Gastrocnemius medialis (tissue), 4 donors: ENCODE data around the gene BTG4. TPM values are rescaled to one million over a fixed set of nuclear protein-coding genes. Genes with fewer than 3 reads are reported as not detected.

ENCODE experiments used
- ATAC-seq, 2 donors: fragments of 150-250 bp; one replicate each; pipeline ENCODE4 v1.9.1; 2016
- DNase-seq, 2 donors: peaks; one replicate each; pipeline ENCODE4 v3.0.0-alpha.2; 2019
- H3K27ac ChIP-seq, 4 donors: fragments of 200-600 bp; sonication (generic); 1 replicate in 1 of 4; 2 replicates in 3 of 4; pipeline ENCODE4 v1.5.1; 2016 to 2018; ENCODE audit warnings: mild to moderate bottlenecking in 2 of 4, moderate library complexity in 1 of 4
- H3K27me3 ChIP-seq, 3 donors: fragments of 200-600 bp; sonication (generic) in 2 of 3; 1 replicate in 1 of 3; 2 replicates in 2 of 3; pipeline versions ENCODE4 v1.5.1 to v1.6.0; 2016 to 2019; ENCODE audit warnings: mild to moderate bottlenecking in 1 of 3, moderate library complexity in 1 of 3
- H3K36me3 ChIP-seq, 2 donors: fragments of 200-600 bp; sonication (generic) in 1 of 2; one replicate each; pipeline ENCODE4 v1.5.1; 2017 to 2018
- H3K4me1 ChIP-seq, 2 donors: fragments of 200-600 bp; sonication (generic) in 1 of 2; one replicate each; pipeline ENCODE4 v1.5.1; 2016 to 2017; ENCODE audit warnings: mild to moderate bottlenecking in 2 of 2
- H3K4me3 ChIP-seq, 4 donors: fragments of 200-600 bp; sonication (generic) in 3 of 4; 1 replicate in 1 of 4; 2 replicates in 3 of 4; pipeline ENCODE4 v1.5.1; 2016 to 2019; ENCODE audit warnings: mild to moderate bottlenecking in 2 of 4
- H3K9me3 ChIP-seq, 3 donors: fragments of 200-600 bp; sonication (generic) in 2 of 3; 1 replicate in 1 of 3; 2 replicates in 2 of 3; pipeline ENCODE4 v1.5.1; 2016 to 2019
- POLR2A ChIP-seq, 2 donors: fragments of 450-650 bp; IDR thresholded peaks; one replicate each; pipeline ENCODE4 v1.6.1; 2017; ENCODE audit warnings: antibody characterized with exemption in 2 of 2, mild to moderate bottlenecking in 2 of 2, moderate library complexity in 2 of 2
- in situ Hi-C, 4 donors: fragments of 200-750 bp; cut with MboI; loops; one replicate each; pipeline versions ENCODE4 v1.15.0 to v1.8.0; 2017; ENCODE audit warnings: low sequenced_read_pairs in 4 of 4
- intact Hi-C: fragments of 100-400 bp; cut with DNase I; formaldehyde crosslinking; loops from one replicate; pipeline ENCODE4 v1.15.1; 2023; ENCODE audit warnings: low total_unique reads
- total RNA-seq, 4 donors: library from RNA; depleted of rRNA; stranded (reverse); fragments of >200 nt; gene quantifications; one replicate each; pipeline versions ENCODE4 v1.1.0 to v1.2.3, GENCODE V29; 2016
- TF ChIP-seq, protein P1 (sequence below), 5 experiments: fragments of 450-650 bp in 3 of 5; fragments of 200-600 bp in 2 of 5; sonication (generic) in 2 of 5; IDR thresholded peaks in 4 of 5; conservative IDR thresholded peaks in 1 of 5; 1 replicate in 4 of 5; 2 replicates in 1 of 5; pipeline ENCODE4 v1.5.1; 2016 to 2019; ENCODE audit warnings: antibody characterized with exemption in 5 of 5, mild to moderate bottlenecking in 3 of 5, moderate library complexity in 3 of 5

BTG4 gene
- total RNA-seq, 4 donors from 2014 or later, result not detected

DNA sequence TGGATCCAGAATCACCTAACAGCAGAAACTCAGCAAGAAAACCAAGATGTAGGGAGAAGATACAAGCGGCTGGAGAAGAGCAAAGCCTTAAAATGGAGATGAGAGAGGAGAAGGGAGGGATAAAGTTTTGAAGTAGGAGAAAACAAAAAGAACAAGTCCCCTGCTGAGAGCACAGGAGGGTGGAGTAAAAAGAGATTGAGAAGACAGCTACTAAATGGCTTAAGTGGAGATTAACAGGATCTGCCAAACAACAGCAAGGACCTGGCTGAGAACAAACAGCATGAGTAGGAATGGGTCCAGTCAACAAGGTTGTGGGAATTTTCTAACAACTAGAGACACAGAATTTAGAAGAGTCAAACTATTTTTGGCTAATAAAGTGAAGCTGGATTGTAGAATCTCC, 18.1 kb downstream of the BTG4 start:
- Histone ChIP-seq H3K27ac (no peak overlapping the region), H3K9me3 (no peaks in the 10 kb centered on the region), H3K36me3 (no peaks in the 10 kb centered on the region), H3K4me1 (no peaks in the 10 kb centered on the region), H3K27me3 (no peaks in the 10 kb centered on the region), H3K4me3 (no peak overlapping the region)
- in situ Hi-C loops (no loop called here), intact Hi-C loops (no loop called here)
- ATAC-seq, result no peak
- TF ChIP-seq, protein P1, sequence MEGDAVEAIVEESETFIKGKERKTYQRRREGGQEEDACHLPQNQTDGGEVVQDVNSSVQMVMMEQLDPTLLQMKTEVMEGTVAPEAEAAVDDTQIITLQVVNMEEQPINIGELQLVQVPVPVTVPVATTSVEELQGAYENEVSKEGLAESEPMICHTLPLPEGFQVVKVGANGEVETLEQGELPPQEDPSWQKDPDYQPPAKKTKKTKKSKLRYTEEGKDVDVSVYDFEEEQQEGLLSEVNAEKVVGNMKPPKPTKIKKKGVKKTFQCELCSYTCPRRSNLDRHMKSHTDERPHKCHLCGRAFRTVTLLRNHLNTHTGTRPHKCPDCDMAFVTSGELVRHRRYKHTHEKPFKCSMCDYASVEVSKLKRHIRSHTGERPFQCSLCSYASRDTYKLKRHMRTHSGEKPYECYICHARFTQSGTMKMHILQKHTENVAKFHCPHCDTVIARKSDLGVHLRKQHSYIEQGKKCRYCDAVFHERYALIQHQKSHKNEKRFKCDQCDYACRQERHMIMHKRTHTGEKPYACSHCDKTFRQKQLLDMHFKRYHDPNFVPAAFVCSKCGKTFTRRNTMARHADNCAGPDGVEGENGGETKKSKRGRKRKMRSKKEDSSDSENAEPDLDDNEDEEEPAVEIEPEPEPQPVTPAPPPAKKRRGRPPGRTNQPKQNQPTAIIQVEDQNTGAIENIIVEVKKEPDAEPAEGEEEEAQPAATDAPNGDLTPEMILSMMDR (IDR thresholded peaks at IDR 0.05 in 4 of 5, conservative IDR thresholded peaks at IDR 0.05 in 1 of 5), result no peak
- TF ChIP-seq POLR2A (IDR thresholded peaks at IDR 0.05), result no peak
- no peak for DNase-seq

DNA sequence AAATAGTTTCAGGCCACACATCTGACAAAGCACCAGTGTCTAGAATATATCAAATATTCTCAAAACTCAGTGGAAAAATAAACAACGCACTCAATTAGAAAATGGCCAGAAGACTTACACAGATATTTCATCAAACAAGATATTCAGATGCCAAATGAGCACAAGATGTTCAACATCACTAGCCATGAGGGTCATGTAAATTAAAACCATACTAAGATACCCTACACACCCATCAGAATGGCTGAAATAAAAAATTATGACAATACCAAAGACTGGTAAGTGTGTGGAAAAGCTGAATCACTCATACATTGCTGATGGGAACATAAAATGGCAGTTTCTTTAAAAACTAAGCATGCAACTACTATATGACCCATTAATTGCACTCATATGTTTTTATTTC, 21.7 kb downstream of the BTG4 start:
- in situ Hi-C loops, result no loop called here
- ATAC-seq (no peak), DNase-seq (no peak)
- TF ChIP-seq, protein P1 (IDR thresholded peaks at IDR 0.05 in 4 of 5, conservative IDR thresholded peaks at IDR 0.05 in 1 of 5), result no peak
- no peak for TF ChIP-seq POLR2A (IDR thresholded peaks at IDR 0.05)
- Histone ChIP-seq H3K27ac (no peak overlapping the region), H3K9me3 (peaks cover 0 to 5% (median 3%) of the 10 kb centered on the region in 3 donors), H3K27me3 (peaks cover 0 to 9% (median 0%) of the 10 kb centered on the region in 3 donors), H3K36me3 (no peaks in the 10 kb centered on the region), H3K4me1 (no peaks in the 10 kb centered on the region), H3K4me3 (no peak overlapping the region)
- intact Hi-C loops, result no loop called here

DNA sequence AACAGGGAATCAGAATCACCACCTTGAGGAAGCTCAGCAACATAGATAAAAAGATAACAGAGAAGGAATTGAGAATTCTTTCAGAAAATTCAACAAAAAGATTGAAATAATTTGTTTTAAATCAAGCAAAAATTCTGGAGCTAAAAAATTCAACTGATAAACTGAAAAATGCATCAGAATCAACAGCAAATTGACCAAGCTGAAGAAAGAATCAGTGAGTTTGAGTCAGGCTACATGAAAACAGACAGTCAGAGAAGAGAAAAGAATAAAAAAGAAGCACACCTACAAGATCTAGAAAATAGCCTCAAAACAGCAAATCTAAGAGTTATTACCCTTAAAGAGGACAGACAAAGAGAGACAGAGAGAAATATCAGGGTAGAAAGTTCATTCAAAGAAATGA, 28.8 kb downstream of the BTG4 start:
- H3K27ac ChIP-seq, result no peak overlapping the region
- TF ChIP-seq, protein P1 (IDR thresholded peaks at IDR 0.05 in 4 of 5, conservative IDR thresholded peaks at IDR 0.05 in 1 of 5), result no peak
- no peak for TF ChIP-seq POLR2A (IDR thresholded peaks at IDR 0.05)
- no peaks in the 10 kb centered on the region for H3K4me1 ChIP-seq
- ATAC-seq, result no peak
- no peak for DNase-seq
- no peak overlapping the region for H3K4me3 ChIP-seq
- no peaks in the 10 kb centered on the region for H3K36me3 ChIP-seq
- H3K9me3 ChIP-seq, result peaks cover 3 to 9% (median 6%) of the 10 kb centered on the region in 3 donors
- peaks cover 0 to 9% (median 0%) of the 10 kb centered on the region in 3 donors for H3K27me3 ChIP-seq
- in situ Hi-C loops (no loop called here), intact Hi-C loops (no loop called here)

DNA sequence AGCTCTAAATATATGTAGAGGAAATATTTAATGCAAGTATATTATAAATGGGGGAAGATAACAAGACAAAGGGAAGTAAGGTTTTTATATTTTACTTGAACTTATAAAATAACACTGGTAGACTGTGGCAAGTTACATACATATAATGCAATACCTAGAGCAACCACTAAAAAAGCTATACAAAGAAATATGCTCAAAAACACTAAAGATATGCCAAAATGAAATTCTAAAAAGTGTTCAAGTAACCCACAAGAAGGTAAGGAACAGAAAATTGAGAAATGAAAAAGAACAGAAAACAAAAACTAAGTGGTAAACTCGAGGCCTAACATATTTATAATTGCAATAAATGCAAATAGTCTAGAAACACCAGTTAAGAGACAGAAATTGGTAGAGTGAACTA, 32.5 kb downstream of the BTG4 start:
- peaks cover 0 to 6% (median 4%) of the 10 kb centered on the region in 3 donors for H3K9me3 ChIP-seq
- no peak overlapping the region for H3K4me3 ChIP-seq
- H3K27ac ChIP-seq, result no peak overlapping the region
- no peaks in the 10 kb centered on the region for H3K27me3 ChIP-seq
- in situ Hi-C loops (no loop called here), intact Hi-C loops (no loop called here)
- no peaks in the 10 kb centered on the region for H3K36me3 ChIP-seq
- DNase-seq (no peak), ATAC-seq (no peak)
- no peaks in the 10 kb centered on the region for H3K4me1 ChIP-seq
- TF ChIP-seq, protein P1 (IDR thresholded peaks at IDR 0.05 in 4 of 5, conservative IDR thresholded peaks at IDR 0.05 in 1 of 5), result peak in 1 of 5 experiments; percentile 22
- TF ChIP-seq POLR2A (IDR thresholded peaks at IDR 0.05), result no peak

DNA sequence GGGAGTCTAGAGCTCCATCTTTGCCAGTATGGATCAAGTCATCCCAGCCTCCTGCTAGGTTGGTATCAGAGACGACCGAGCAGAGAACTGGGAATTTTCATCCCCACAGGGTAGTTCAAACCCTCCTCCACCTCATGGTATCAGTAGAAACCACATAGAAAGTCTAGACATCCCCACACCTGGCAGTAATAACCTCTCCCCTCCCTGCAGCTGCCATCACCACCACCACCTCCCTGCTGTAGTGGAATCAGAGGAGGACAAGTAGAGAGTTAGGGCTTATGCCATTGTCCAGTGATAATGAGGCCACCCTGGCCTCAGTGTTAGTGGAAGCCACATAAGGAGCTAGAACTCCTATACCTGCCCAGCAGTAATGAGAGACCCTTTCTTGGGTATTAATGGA, 34.3 kb downstream of the BTG4 start:
- Histone ChIP-seq H3K4me1 (no peaks in the 10 kb centered on the region), H3K9me3 (peaks cover 0 to under 1% (median under 1%) of the 10 kb centered on the region in 3 donors), H3K27ac (no peak overlapping the region), H3K27me3 (no peaks in the 10 kb centered on the region), H3K4me3 (no peak overlapping the region), H3K36me3 (no peaks in the 10 kb centered on the region)
- TF ChIP-seq, protein P1 (IDR thresholded peaks at IDR 0.05 in 4 of 5, conservative IDR thresholded peaks at IDR 0.05 in 1 of 5), result no peak
- TF ChIP-seq POLR2A (IDR thresholded peaks at IDR 0.05), result no peak
- intact Hi-C loops (no loop called here), in situ Hi-C loops (no loop called here)
- no peak for DNase-seq
- ATAC-seq, result no peak
